Measurements from ENCODE around the gene POLR3E. TPM values are rescaled to one million over a fixed set of nuclear protein-coding genes. Genes with fewer than 3 reads are reported as not detected.

POLR3E gene
- total and polyA plus RNA-seq, 2 donors (not counting 1 experiment from before 2014, with no cell fraction given) = 97.1 to 98.4 TPM

GRCh38 chr16:22291020-22291419, 6.2 kb upstream of the POLR3E start:
- no peak overlapping the region for H3K4me2 ChIP-seq (replicated peaks; ENCODE audit: low read depth, low read length, poor library complexity, severe bottlenecking)
- no CpG with 5 or more reads among the region's 5 CpGs for WGBS (ENCODE audit: insufficient coverage)
- ATAC-seq (ENCODE audit: low read depth) = no peak

GRCh38 chr16:22291860-22292318, 5.3 kb upstream of the POLR3E start:
- Histone ChIP-seq H3K27ac (ENCODE audit: low read length in 2 of 2) (no peak overlapping the region), H3K4me2 (replicated peaks; ENCODE audit: low read depth, low read length, poor library complexity, severe bottlenecking) (no peak overlapping the region), H3K36me3 (replicated peaks in 1 of 2; ENCODE audit: control extremely low read depth in 1 of 2, control insufficient read depth in 1 of 2, extremely low read depth in 1 of 2, insufficient read depth in 2 of 2, low read length in 1 of 2) (no peaks in the 10 kb centered on the region), H4K20me1 (ENCODE audit: control insufficient read depth, insufficient read depth, low read length, poor library complexity, severe bottlenecking) (no peaks in the 10 kb centered on the region), H3K27me3 (replicated peaks in 1 of 4; ENCODE audit: control extremely low read depth in 1 of 4, control insufficient read depth in 3 of 4, insufficient read depth in 4 of 4, low read length in 3 of 4) (no peaks in the 10 kb centered on the region), H2AFZ (ENCODE audit: insufficient read depth, low read depth, low read length, poor library complexity, severe bottlenecking) (no peak overlapping the region), H3K4me1 (ENCODE audit: control insufficient read depth in 2 of 2, insufficient read depth in 2 of 2, low read length in 2 of 2) (peaks cover 5 to 8% of the 10 kb centered on the region in 2 donors), H3K9ac (ENCODE audit: low read length) (no peak overlapping the region), H3K4me3 (ENCODE audit: control extremely low read depth in 1 of 5, extremely low read depth in 1 of 5, insufficient read depth in 1 of 5, low read depth in 2 of 5, low read length in 4 of 5) (no peak overlapping the region), H3K9me3 (ENCODE audit: control extremely low read depth in 1 of 3, control insufficient read depth in 2 of 3, insufficient read depth in 1 of 3, low read length in 2 of 3) (no peaks in the 10 kb centered on the region), H3K79me2 (ENCODE audit: control insufficient read depth, insufficient read depth, low read length) (no peaks in the 10 kb centered on the region)
- Mint-ChIP-seq H3K4me1 (peaks cover 8% of the 10 kb centered on the region), H3K27me3 (no peaks in the 10 kb centered on the region), H3K4me3 (no peak overlapping the region), H3K27ac (no peak overlapping the region), H3K9me3 (ENCODE audit: insufficient read depth) (no peaks in the 10 kb centered on the region)
- intact Hi-C loops (cut with micrococcal nuclease) = no loop called here
- ChIA-PET CTCF (interaction anchor here (1.1 kb wide), 1 partner anchor 108 kb away, joined by 3 read pairs; no protein-coding TSS in a partner anchor), POLR2A (no interaction called here)
- DNase-seq (no peak), ATAC-seq (ENCODE audit: low read depth) (no peak)
- 98% methylated on average over 4 of the region's 4 CpGs for whole genome bisulfite sequencing (ENCODE audit: insufficient coverage)
- TF ChIP-seq CTCF (IDR thresholded peaks at IDR 0.05) = no peak
- TF ChIP-seq EZH2 (IDR thresholded peaks at IDR 0.05; ENCODE audit: borderline replicate concordance, insufficient read depth, low read depth, low read length, poor library complexity, severe bottlenecking) = no peak

More at GRCh38 chr16:22291020-22291419, 6.2 kb upstream of the POLR3E start:
- H3K27ac ChIP-seq (ENCODE audit: low read length in 2 of 2) = no peak overlapping the region
- no peaks in the 10 kb centered on the region for H4K20me1 ChIP-seq (ENCODE audit: control insufficient read depth, insufficient read depth, low read length, poor library complexity, severe bottlenecking)
- ChIA-PET POLR2A (no interaction called here), CTCF (no interaction called here)
- no peak for DNase-seq
- H3K4me3 Mint-ChIP-seq = no peak overlapping the region
- H3K4me1 ChIP-seq (ENCODE audit: control insufficient read depth in 2 of 2, insufficient read depth in 2 of 2, low read length in 2 of 2) = peaks cover 0 to under 1% of the 10 kb centered on the region in 2 donors
- no peak for TF ChIP-seq EZH2 (IDR thresholded peaks at IDR 0.05; ENCODE audit: borderline replicate concordance, insufficient read depth, low read depth, low read length, poor library complexity, severe bottlenecking)
- no peak for TF ChIP-seq CTCF (IDR thresholded peaks at IDR 0.05)
- no peaks in the 10 kb centered on the region for H3K79me2 ChIP-seq (ENCODE audit: control insufficient read depth, insufficient read depth, low read length)
- H3K9me3 ChIP-seq (ENCODE audit: control extremely low read depth in 1 of 3, control insufficient read depth in 2 of 3, insufficient read depth in 1 of 3, low read length in 2 of 3) = no peaks in the 10 kb centered on the region
- H2AFZ ChIP-seq (ENCODE audit: insufficient read depth, low read depth, low read length, poor library complexity, severe bottlenecking) = no peak overlapping the region
- no peak overlapping the region for H3K4me3 ChIP-seq (ENCODE audit: control extremely low read depth in 1 of 5, extremely low read depth in 1 of 5, insufficient read depth in 1 of 5, low read depth in 2 of 5, low read length in 4 of 5)
- intact Hi-C loops (cut with micrococcal nuclease) = no loop called here
- no peaks in the 10 kb centered on the region for H3K36me3 ChIP-seq (replicated peaks in 1 of 2; ENCODE audit: control extremely low read depth in 1 of 2, control insufficient read depth in 1 of 2, extremely low read depth in 1 of 2, insufficient read depth in 2 of 2, low read length in 1 of 2)
- no peak overlapping the region for H3K9ac ChIP-seq (ENCODE audit: low read length)
- no peak overlapping the region for H3K27ac Mint-ChIP-seq
- no peaks in the 10 kb centered on the region for H3K27me3 Mint-ChIP-seq
- H3K9me3 Mint-ChIP-seq (ENCODE audit: insufficient read depth) = no peaks in the 10 kb centered on the region
- H3K27me3 ChIP-seq (replicated peaks in 1 of 4; ENCODE audit: control extremely low read depth in 1 of 4, control insufficient read depth in 3 of 4, insufficient read depth in 4 of 4, low read length in 3 of 4) = no peaks in the 10 kb centered on the region
- peaks cover under 1% of the 10 kb centered on the region for H3K4me1 Mint-ChIP-seq

Measured in B cell (primary cell).